ENCODE measurements around the gene SORD. TPM values are rescaled to one million over a fixed set of nuclear protein-coding genes. Genes with fewer than 3 reads are reported as not detected.
"Not testable (repeated sequence)": the region's sequence is repeated elsewhere in the genome, so short reads cannot be mapped to it uniquely, and the experiment has no call there.

The SORD gene
- total and polyA plus RNA-seq, 2 donors (not counting 3 experiments of a cell fraction or from before 2014, with no cell fraction given), result 16.6 to 31.8 TPM

DNA sequence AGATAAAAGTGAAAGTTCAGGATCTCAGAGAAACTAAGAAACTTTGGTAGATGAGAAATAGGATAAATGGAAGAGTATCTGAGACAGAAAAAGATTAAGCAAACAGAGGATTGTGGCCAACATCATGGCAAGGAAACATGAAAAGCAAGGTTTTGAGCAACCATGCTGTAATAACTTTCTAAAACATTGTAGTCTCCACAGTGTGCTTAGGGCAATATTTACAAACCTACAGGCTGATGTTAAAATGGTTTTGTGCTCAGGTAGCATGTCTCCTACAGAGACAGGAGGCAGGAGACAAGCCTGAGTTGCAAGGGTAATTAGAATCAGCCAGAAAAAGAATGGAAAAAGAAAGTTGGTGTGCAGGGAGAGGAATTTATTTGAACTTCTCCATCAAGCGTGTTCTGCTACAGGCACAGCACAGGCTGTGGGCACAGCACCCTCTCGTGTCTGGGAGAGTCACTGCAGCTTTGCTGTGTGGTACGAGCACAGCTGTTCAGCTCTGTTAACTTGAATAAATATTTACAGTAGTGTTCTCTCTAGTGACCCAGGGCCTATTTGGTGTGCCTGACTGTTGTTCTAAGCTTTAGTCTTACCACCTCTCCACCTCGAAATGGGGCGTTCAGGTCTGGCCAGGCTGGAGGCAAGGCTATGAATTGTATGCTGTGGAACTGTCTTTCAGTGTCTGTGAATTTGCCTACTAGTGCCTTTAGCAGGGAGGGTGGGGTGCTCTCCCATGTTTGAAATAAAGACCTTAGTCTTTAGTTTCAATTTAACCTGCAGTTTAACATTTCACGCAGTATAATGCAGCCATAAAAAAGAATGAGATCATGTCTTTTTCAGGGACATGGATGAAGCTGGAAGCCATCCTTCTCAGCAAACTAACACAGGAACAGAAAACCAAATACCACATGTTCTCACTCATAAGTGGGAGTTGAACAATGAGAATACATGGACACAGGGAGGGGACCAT, 14.1 kb downstream of the SORD start:
- TF ChIP-seq, protein P1, sequence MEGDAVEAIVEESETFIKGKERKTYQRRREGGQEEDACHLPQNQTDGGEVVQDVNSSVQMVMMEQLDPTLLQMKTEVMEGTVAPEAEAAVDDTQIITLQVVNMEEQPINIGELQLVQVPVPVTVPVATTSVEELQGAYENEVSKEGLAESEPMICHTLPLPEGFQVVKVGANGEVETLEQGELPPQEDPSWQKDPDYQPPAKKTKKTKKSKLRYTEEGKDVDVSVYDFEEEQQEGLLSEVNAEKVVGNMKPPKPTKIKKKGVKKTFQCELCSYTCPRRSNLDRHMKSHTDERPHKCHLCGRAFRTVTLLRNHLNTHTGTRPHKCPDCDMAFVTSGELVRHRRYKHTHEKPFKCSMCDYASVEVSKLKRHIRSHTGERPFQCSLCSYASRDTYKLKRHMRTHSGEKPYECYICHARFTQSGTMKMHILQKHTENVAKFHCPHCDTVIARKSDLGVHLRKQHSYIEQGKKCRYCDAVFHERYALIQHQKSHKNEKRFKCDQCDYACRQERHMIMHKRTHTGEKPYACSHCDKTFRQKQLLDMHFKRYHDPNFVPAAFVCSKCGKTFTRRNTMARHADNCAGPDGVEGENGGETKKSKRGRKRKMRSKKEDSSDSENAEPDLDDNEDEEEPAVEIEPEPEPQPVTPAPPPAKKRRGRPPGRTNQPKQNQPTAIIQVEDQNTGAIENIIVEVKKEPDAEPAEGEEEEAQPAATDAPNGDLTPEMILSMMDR (IDR thresholded peaks at IDR 0.05; ENCODE audit: extremely low read depth in 1 of 2, insufficient read depth in 1 of 2, low read depth in 1 of 2, low read length in 2 of 2), result peak; percentile 80 to 90
- H4K20me1 ChIP-seq (replicated peaks; ENCODE audit: control insufficient read depth, extremely low read depth, insufficient read depth, low read length); H3K36me3 ChIP-seq (ENCODE audit: control insufficient read depth in 2 of 2, extremely low read depth in 1 of 2, insufficient read depth in 2 of 2, low read length in 2 of 2); dilution Hi-C loops (cut with MboI; ENCODE audit: extremely low pct_ligation_motif_present, low sequenced_read_pairs); POLR2A ChIA-PET; H3K9me3 ChIP-seq (replicated peaks; ENCODE audit: control insufficient read depth, insufficient read depth, low read length); H3K9me1 ChIP-seq (replicated peaks; ENCODE audit: control insufficient read depth, extremely low read depth, insufficient read depth, low read length); H3K4me3 ChIP-seq (replicated peaks in 1 of 3; ENCODE audit: insufficient read depth in 1 of 3, low read depth in 1 of 3, low read length in 3 of 3); H3K9ac ChIP-seq (replicated peaks; ENCODE audit: extremely low read depth, insufficient read depth, low read length); H3K27ac ChIP-seq (ENCODE audit: insufficient read depth, low read depth, low read length); H3K27me3 ChIP-seq (ENCODE audit: control insufficient read depth in 2 of 2, insufficient read depth in 2 of 2, low read length in 2 of 2); H3K79me2 ChIP-seq (ENCODE audit: control insufficient read depth, insufficient read depth, low read length); H2AFZ ChIP-seq (ENCODE audit: low read depth, low read length); H3K4me2 ChIP-seq (ENCODE audit: insufficient read depth, low read length); H3K4me1 ChIP-seq (ENCODE audit: control insufficient read depth, extremely low read depth, insufficient read depth, low read length); BruUV-seq (replicated peaks): not testable (repeated sequence)
- peak; percentile 83 for FAIRE-seq
- intact Hi-C loops (cut with micrococcal nuclease), result loop anchor here (1.0 to 5.0 kb wide), 5 partner anchors 69 to 460 kb away; partner anchors contain the start of gene SPG11
- DNase-seq (ENCODE audit: low read depth, low spot score), result peak; percentile 82
- CTCF ChIA-PET, result interaction anchor here (0.6 to 3.4 kb wide), 17 partner anchors 9 to 452 kb away, joined by 3 to 62 read pairs (median 5); partner anchors contain the start of genes PATL2, SORD and SPG11

DNA sequence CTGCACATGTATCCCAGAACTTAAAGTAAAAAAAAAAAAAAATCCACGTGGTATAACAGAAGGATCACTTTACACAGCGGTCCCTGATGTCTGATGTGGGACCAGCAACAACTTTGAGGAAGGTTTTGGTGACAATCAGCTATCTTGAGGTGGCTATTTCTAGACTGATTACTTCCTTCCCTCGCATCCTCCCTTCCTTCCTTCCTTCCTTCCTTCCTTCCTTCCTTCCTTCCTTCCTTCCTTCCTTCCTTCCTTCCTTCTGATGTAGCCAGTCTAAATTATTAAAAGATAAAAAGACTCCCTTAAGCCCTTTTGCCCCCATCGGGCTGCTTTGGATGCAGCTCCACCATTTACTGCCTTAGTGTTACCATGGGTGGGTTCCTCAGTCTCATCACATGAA, 14.9 kb downstream of the SORD start:
- H3K36me3 ChIP-seq (ENCODE audit: control insufficient read depth in 2 of 2, extremely low read depth in 1 of 2, insufficient read depth in 2 of 2, low read length in 2 of 2), result no peaks in the 10 kb centered on the region
- H3K9me1 ChIP-seq (replicated peaks; ENCODE audit: control insufficient read depth, extremely low read depth, insufficient read depth, low read length), result no peaks in the 10 kb centered on the region
- no peaks in the 10 kb centered on the region for H4K20me1 ChIP-seq (replicated peaks; ENCODE audit: control insufficient read depth, extremely low read depth, insufficient read depth, low read length)
- BruUV-seq (replicated peaks), result no TSS peak
- FAIRE-seq, result no peak
- H3K79me2 ChIP-seq (ENCODE audit: control insufficient read depth, insufficient read depth, low read length), result no peaks in the 10 kb centered on the region
- H3K9ac ChIP-seq (replicated peaks; ENCODE audit: extremely low read depth, insufficient read depth, low read length), result no peak overlapping the region
- peaks cover 5% of the 10 kb centered on the region for H3K4me1 ChIP-seq (ENCODE audit: control insufficient read depth, extremely low read depth, insufficient read depth, low read length)
- H2AFZ ChIP-seq (ENCODE audit: low read depth, low read length), result no peak overlapping the region
- H3K9me3 ChIP-seq (replicated peaks; ENCODE audit: control insufficient read depth, insufficient read depth, low read length), result no peaks in the 10 kb centered on the region
- intact Hi-C loops (cut with micrococcal nuclease) (loop anchor here (1.0 to 5.0 kb wide), 5 partner anchors 70 to 461 kb away; partner anchors contain the start of gene SPG11), dilution Hi-C loops (cut with MboI; ENCODE audit: extremely low pct_ligation_motif_present, low sequenced_read_pairs) (no loop called here)
- TF ChIP-seq MYC (IDR thresholded peaks at IDR 0.05; ENCODE audit: low read depth, low read length), result no peak
- ChIA-PET POLR2A (no interaction called here), CTCF (interaction anchor here (1.2 to 3.4 kb wide), 6 partner anchors 8 to 453 kb away, joined by 3 to 23 read pairs (median 6); no protein-coding TSS in a partner anchor)
- no peak overlapping the region for H3K4me3 ChIP-seq (replicated peaks in 1 of 3; ENCODE audit: insufficient read depth in 1 of 3, low read depth in 1 of 3, low read length in 3 of 3)
- H3K27me3 ChIP-seq (ENCODE audit: control insufficient read depth in 2 of 2, insufficient read depth in 2 of 2, low read length in 2 of 2), result no peaks in the 10 kb centered on the region
- DNase-seq (ENCODE audit: low read depth, low spot score), result no peak
- H3K4me2 ChIP-seq (ENCODE audit: insufficient read depth, low read length), result no peak overlapping the region
- H3K27ac ChIP-seq (ENCODE audit: insufficient read depth, low read depth, low read length), result no peak overlapping the region

DNA sequence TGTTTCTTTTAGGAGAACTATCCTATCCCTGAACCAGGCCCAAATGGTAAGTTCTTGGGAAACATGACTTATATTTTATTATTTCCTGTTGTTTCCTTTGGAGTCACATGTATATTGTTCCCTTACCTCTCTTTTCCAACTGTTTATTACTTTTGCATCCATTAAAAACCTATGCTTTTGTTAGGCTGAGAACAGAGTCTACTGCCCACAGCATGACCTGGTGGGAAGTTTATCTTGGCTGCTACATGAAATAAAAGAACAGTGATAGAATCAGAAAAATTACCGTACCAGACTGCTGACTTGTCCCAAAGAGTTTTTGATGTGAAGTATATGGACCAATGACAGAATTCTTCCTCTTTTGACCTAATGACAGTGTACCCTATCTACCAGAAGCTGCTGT, 17.4 kb downstream of the SORD start:
- H3K36me3 ChIP-seq (ENCODE audit: control insufficient read depth in 2 of 2, extremely low read depth in 1 of 2, insufficient read depth in 2 of 2, low read length in 2 of 2); H4K20me1 ChIP-seq (replicated peaks; ENCODE audit: control insufficient read depth, extremely low read depth, insufficient read depth, low read length); H3K4me3 ChIP-seq (replicated peaks in 1 of 3; ENCODE audit: insufficient read depth in 1 of 3, low read depth in 1 of 3, low read length in 3 of 3); H3K4me2 ChIP-seq (ENCODE audit: insufficient read depth, low read length); H3K9me3 ChIP-seq (replicated peaks; ENCODE audit: control insufficient read depth, insufficient read depth, low read length); CTCF ChIA-PET; dilution Hi-C loops (cut with MboI; ENCODE audit: extremely low pct_ligation_motif_present, low sequenced_read_pairs); H3K27ac ChIP-seq (ENCODE audit: insufficient read depth, low read depth, low read length); H3K79me2 ChIP-seq (ENCODE audit: control insufficient read depth, insufficient read depth, low read length); BruUV-seq (replicated peaks); H3K27me3 ChIP-seq (ENCODE audit: control insufficient read depth in 2 of 2, insufficient read depth in 2 of 2, low read length in 2 of 2); H3K9ac ChIP-seq (replicated peaks; ENCODE audit: extremely low read depth, insufficient read depth, low read length); H2AFZ ChIP-seq (ENCODE audit: low read depth, low read length); H3K9me1 ChIP-seq (replicated peaks; ENCODE audit: control insufficient read depth, extremely low read depth, insufficient read depth, low read length); intact Hi-C loops (cut with micrococcal nuclease); POLR2A ChIA-PET; H3K4me1 ChIP-seq (ENCODE audit: control insufficient read depth, extremely low read depth, insufficient read depth, low read length): not testable (repeated sequence)
- DNase-seq (ENCODE audit: low read depth, low spot score) (peak; percentile 89), FAIRE-seq (peak; percentile 91)

All from endothelial cell of umbilical vein (primary cell).